HG03469 (cell line): Measurements from ENCODE around the gene CBX7.

Experiments
- ATAC-seq: cut with Tn5 transposase; IDR thresholded peaks from one replicate; pipeline ENCODE4 v1.9.1; 2021; ENCODE audit warnings: mild to moderate bottlenecking, moderate library complexity, moderate number of reproducible peaks; ENCODE audit not compliant: unreplicated experiment

Gene CBX7

GRCh38 chr22:39152511-39153219 lies at the start of gene CBX7:
Gene CBX7 (minus strand): TSS chr22:39152680. CDS start chr22:39152444, 236 bp downstream.
- ATAC-seq, result peak; percentile 48

GRCh38 chr22:39197578-39197977 lies 45.1 kb upstream of the CBX7 start:
- ATAC-seq, result no peak

DNA sequence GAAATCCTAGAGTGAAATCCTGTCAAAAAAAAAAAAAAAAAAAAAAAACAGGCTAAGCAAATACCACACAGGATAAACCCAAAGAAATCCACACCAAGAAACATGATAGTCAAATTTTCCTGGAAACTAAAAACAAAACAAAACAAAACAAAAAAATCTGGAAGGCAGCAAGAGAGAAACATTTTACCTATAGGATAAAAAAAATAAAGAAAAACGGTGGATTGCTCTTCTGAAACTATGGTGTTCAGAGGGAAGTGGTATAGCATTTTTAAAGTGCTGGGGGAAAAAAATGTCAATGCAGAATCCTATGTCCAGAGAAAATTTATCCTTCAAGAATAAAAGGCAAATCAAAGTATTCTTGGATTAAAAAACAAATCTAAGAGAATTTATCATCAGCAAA lies 41.6 kb upstream of the CBX7 start:
- no peak for ATAC-seq

GRCh38 chr22:39188809-39189208 lies 36.3 kb upstream of the CBX7 start:
- no peak for ATAC-seq

- ATAC-seq, result no peak
Measured at GRCh38 chr22:39185601-39186012, 33.1 kb upstream of the CBX7 start.

DNA sequence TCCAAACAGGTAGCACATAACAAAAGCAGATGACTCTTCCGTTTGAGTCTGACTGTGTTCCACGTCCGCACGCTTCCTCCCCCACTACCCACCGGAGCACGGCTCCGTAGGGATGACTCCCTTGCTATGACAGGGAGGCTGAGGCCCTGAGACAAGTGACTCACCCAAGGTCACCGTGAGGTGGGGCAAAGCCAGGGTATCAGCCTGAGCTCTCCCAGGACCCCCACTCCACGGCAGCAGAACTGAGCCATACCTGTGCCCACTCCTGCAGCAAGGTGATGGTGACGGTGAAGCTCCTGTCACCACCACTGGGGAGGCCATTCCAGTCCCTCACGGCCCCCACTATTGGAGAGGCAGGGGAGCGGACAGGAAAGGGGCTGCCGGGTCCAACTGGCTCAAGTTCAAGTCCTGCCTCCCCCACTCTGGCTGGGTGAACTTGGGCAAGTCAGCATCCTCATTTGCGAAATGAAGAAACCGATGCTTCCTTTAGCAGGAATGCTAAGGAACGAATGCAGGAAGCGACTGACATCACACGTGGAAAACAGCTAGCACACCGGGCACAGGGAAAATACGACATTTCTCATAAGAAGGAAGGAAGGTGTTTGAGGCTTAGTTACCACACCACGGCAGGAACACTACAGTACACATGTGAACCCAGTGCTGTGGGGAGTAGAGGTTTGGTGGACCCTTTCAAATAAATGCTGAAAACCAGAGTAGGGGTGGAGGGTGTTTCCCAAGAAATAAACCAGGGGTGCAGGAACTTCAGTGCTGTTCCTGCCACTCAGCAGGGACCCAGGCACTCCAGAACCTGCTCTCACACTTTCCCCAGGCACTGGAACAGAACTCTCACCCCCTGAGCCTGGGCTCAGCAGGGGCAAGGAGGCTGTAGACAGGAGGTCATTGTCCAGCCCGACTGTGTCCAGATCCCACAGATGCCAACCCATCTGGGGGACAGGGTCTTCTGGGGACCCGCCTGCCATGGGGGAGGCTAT lies 32.4 kb upstream of the CBX7 start:
- no peak for ATAC-seq

GRCh38 chr22:39183991-39184585 lies 31.6 kb upstream of the CBX7 start:
- ATAC-seq, result no peak

DNA sequence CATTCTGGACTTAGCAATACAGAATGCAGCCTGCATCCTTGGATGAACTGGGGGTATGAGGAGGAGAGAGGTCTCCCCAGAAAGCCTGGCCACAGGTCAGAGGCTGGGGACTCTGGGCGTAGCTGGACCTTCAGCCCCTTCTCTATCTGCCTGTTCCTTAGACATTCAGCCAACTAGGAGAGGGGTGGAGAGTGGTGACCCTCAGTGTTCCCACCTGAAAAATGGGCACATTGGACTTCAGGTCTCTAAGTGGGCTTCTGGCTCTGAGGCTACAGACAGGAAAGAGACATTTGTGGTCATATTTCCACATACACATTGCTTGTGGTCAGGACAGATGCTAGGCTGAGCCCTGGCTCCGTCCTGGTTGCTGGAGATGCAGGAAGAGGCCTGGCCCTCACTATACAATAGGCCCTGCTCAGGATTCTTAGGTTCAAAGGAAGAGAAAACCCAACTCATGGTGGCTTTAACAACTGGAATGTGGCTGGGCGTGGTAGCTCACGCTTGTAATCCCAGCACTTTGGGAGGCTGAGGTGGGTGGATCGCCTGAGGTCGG lies 30.1 kb upstream of the CBX7 start:
- no peak for ATAC-seq

GRCh38 chr22:39181778-39182177 lies 29.3 kb upstream of the CBX7 start:
- no peak for ATAC-seq

DNA sequence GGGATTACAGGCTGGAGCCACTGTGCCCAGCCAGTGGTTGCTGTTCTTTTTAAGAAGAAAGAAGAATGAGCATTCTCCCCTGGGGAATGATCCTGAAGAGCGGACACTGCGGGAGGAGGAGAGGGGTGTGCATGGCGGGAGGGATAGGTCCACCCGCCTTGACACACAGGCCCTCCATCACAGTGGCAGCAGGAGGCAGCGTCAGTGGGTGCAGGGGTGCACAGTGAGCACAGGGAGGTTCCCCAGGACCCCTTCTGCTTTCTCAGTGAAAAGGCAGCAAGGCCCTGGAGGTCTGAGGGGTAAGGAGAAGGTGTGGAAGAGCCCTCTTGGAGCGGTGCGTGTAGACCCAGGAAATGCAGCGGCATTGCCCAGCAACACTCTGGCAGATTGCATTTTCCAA lies 28.9 kb upstream of the CBX7 start:
- ATAC-seq, result no peak

DNA sequence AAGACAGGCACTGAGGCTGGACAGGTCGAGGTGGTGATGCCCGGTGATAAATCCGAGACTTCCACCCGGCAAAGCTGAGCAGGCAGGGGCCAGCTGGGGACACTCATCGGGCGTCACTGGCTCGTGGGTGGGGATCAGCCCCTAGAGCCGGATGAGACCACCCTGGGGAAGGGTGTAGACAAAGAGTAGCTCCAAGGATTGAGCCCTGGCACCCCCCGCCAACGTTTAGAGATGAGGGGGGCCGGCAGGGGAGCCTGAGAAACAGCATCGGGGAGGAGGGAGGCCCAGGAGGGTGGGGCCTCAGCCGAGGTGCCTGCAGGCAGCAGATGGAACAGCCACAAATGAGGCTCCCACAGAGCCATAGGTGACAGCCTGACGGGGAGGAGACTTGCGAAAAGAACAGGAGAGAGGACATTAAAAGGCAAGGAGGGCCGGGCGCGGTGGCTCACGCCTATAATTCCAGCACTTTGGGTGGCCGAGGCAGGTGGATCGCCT lies 27.4 kb upstream of the CBX7 start:
- no peak for ATAC-seq

GRCh38 chr22:39179401-39179827 lies 26.9 kb upstream of the CBX7 start:
- no peak for ATAC-seq

DNA sequence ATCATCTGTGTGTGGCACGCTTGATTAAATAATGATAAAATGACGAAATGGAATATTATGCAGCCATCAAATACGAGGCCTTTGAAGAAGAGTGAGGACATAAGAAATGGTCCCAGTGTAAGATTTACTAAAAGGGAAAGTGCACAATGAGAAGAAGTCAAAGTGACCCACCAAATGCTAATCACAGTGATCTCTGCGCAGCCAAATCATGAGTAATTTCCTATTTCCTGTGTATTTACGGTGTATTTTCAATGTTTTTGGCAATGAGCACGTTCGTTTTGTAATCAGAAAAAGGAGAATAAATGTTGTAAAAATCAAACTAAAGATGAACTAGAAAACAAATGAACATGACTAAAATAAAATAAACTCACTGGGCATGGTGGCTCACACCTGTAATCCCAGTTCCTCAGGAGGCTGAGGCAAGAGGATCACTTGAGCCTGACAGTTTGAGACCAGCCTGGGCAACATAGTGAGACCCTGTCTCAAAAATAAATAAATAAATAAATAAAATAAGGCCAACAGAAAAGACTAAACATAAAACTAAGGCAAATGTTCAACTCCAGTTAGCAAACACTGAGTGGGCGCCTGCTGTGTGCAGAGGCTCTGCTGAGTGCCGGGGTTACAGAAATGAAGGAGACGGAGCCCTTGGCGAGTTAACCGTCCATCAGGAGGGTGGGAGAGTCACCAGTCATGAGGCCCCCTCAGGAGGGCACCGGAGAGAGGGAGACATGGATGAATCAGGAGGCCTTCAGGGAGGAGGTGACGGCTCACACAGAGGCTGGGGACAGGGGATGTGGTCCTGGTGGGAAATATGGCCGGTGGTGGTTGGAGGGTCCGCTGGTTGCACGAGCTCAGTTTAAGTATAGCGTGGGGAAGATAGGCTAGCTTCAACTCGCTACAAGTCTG lies 26.0 kb upstream of the CBX7 start:
- no peak for ATAC-seq

GRCh38 chr22:39177791-39178190 lies 25.3 kb upstream of the CBX7 start:
- ATAC-seq, result no peak

DNA sequence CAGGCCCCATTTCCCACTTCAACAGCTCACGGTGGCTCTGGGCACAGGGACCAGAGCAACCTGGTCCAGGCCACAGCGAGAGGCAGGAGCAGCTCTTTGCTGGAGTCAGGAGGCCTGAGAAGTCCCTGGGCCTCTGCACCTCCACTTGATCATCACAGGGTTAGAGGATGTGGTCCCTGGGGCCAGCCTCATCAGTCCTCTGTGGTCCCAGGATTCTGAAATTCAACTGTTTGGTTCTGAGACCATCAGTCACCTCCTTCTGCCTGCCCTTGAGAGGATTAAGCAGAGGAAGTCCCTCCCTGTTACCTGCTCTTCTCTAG lies 24.9 kb upstream of the CBX7 start:
- ATAC-seq, result no peak

DNA sequence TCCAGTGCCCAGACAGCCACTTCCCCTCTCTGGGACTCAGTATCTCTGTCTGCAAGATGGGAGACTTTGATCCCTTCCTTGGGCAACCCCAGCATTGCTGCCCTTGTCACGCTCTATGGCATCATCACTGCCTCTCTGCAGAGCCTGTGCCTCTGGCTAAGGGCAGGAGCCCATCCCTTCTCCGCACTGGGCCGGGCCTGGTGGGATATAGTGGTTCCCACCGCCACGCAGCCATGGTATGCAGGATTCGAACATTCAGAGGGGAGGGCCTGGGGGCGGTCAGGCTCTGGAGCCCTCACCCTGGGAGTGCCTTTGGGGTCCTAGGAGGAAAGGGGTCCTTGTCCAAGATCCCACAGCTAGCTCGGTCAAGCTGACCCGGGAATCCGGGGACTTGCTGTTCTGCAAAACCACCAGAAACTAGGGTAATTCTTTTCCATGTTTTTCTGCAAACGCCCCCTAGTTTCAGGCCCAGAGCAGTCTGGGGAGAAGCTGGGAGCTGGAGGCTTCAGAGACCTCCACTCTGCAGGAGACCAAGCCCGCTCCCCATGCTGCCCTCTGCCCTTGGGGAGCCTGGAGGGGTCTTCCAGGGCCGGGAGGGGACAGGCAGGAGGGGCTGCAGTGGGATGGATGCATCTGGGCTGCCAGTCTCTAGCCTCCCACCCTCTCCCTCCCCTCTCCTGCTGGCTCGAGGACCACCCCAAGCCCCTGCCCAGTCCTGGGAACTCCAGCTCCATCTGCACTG lies 24.4 kb upstream of the CBX7 start:
- ATAC-seq, result no peak

DNA sequence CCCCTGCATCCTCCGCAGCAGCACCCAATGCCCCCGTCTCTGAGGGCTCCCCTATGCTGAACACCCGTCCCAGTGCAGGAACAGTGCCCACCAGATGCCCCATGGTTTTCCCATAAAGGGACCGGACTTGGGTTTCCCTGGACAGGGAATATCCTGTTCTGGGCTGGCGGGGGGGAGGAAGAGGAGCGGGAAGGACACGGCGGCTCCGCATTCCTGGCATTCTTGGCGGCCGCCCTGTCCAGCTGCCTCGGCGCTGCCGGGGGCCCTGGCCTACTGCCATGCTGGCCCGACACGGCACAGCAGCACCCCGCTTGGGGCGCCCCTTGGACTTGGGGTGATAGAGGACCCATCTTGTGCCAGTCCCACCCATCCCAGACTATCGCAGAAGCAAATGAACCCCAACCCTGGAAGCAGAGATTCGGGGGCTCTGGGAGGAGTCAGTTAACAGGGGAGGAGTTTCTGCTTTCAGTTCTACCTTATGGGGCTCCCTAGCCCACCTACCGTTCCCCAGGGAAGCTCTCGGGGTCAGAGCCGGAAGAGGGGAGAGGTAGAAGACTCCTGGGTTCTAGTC lies 23.7 kb upstream of the CBX7 start:
- ATAC-seq, result no peak

DNA sequence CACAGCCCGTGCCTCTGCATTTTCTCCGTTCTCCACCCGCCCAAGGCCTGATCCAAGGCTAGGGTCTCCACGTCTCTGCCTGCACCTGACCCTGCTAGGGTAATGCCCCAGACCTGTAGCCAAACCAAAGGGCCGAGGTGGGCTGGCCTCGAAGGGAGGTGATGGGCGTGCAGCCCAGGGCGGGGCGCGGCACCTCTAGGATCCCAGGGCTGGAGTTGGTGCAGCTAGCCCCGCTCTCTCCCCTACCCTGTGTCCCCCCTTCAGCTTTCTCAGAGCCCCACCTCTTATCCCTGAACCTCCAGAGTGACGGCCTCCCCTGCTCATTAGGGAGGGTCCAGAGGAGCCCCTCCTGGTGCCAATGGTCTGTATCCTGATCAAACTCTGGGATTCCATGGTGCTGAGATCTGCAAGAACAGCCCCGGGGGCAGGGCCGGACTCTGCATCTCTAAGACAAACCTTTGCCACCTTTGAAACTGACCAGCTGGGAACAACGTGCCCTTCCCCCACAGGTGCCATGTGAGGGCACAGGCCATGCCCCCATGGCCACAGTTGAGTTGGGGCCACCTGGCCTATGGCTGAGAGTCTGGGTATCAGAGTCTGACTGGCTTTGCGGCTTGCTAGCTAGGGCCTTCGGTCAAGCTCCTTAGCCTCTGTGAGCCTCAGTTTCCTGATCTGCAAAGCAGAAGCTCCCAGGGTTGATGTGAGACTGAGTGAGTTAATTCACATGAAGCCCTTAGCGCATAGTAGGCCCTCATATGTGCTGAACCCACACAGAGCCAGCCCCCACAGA lies 23.1 kb upstream of the CBX7 start:
- ATAC-seq, result no peak
